B cell (primary cell): ENCODE measurements around the gene WNK2. TPM values are rescaled to one million over a fixed set of nuclear protein-coding genes. Genes with fewer than 3 reads are reported as not detected.

Experiments used
- ATAC-seq: fragments of 200-7000 bp; cut with Tn5 transposase; one replicate; pipeline ENCODE4 v1.10.0; 2021; ENCODE audit warnings: low read depth, mild to moderate bottlenecking, moderate number of reproducible peaks, moderate library complexity
- CTCF ChIA-PET: fragments of 350-600 bp; sonication (Branson Sonifier 250); formaldehyde crosslinking; loops from one replicate; lab custom pipeline; 2021; ENCODE audit warnings: antibody characterized with exemption, inconsistent platforms; lab: Charles Lee
- POLR2A ChIA-PET: fragments of 350-600 bp; sonication (Branson Sonifier 250); formaldehyde crosslinking; loops from one replicate; lab custom pipeline; 2021; ENCODE audit warnings: antibody characterized with exemption; lab: Charles Lee
- DNase-seq: peaks from one replicate; pipeline ENCODE4 v3.0.0; 2013
- H2AFZ ChIP-seq: 2 replicates; pipeline ENCODE4 v1.6.1; 2012; ENCODE audit warnings: mild to moderate bottlenecking, low read depth, low read length; ENCODE audit not compliant: insufficient read depth, poor library complexity, severe bottlenecking
- H3K27ac ChIP-seq, 2 donors: 1 replicate in 1 of 2; 2 replicates in 1 of 2; pipeline ENCODE4 v1.5.1; 2012 to 2013; ENCODE audit warnings: low read length in 2 of 2, mild to moderate bottlenecking in 2 of 2, moderate library complexity in 1 of 2
- H3K27me3 ChIP-seq, 4 experiments: fragments of 200-600 bp in 1 of 4; sonication (generic) in 1 of 4; replicated peaks in 1 of 4; 1 replicate in 2 of 4; 2 replicates in 2 of 4; pipeline versions ENCODE4 v1.6.1 to v1.7.0; 2013 to 2016; ENCODE audit warnings: low read length in 3 of 4, mild to moderate bottlenecking in 2 of 4, mixed read lengths in 1 of 4, moderate library complexity in 1 of 4; ENCODE audit not compliant: insufficient read depth in 4 of 4, control insufficient read depth in 3 of 4; ENCODE audit errors: control extremely low read depth in 1 of 4
- H3K36me3 ChIP-seq, 2 experiments: replicated peaks in 1 of 2; 1 replicate in 1 of 2; 2 replicates in 1 of 2; pipeline versions ENCODE4 v1.6.1 to v1.7.1; 2013; ENCODE audit warnings: low read length in 1 of 2; ENCODE audit not compliant: insufficient read depth in 2 of 2, control insufficient read depth in 1 of 2; ENCODE audit errors: control extremely low read depth in 1 of 2, extremely low read depth in 1 of 2
- H3K4me1 ChIP-seq, 2 donors: fragments of 200-600 bp in 1 of 2; sonication (generic) in 1 of 2; 1 replicate in 1 of 2; 2 replicates in 1 of 2; pipeline versions ENCODE4 v1.5.1 to v1.6.1; 2013 to 2017; ENCODE audit warnings: low read length in 2 of 2; ENCODE audit not compliant: control insufficient read depth in 2 of 2, insufficient read depth in 2 of 2
- H3K4me2 ChIP-seq: replicated peaks from 2 replicates; pipeline ENCODE3; 2012; ENCODE audit warnings: mild to moderate bottlenecking, low read depth, low read length; ENCODE audit not compliant: poor library complexity, severe bottlenecking
- H3K4me3 ChIP-seq, 5 experiments: fragments of 200-600 bp in 1 of 5; sonication (generic) in 1 of 5; 1 replicate in 3 of 5; 2 replicates in 2 of 5; pipeline versions ENCODE4 v1.5.1 to v1.7.0; 2011 to 2016; ENCODE audit warnings: low read length in 4 of 5, mild to moderate bottlenecking in 4 of 5, low read depth in 2 of 5, control low read depth in 1 of 5, moderate library complexity in 1 of 5; ENCODE audit not compliant: insufficient read depth in 1 of 5; ENCODE audit errors: control extremely low read depth in 1 of 5, extremely low read depth in 1 of 5
- H3K79me2 ChIP-seq: fragments of 200-600 bp; sonication (generic); one replicate; pipeline ENCODE4 v1.6.0; 2016; ENCODE audit warnings: low read length; ENCODE audit not compliant: control insufficient read depth, insufficient read depth
- H3K9ac ChIP-seq: fragments of 200-600 bp; sonication (generic); 2 replicates; pipeline ENCODE4 v1.6.1; 2017; ENCODE audit warnings: mild to moderate bottlenecking, low read length, moderate library complexity
- H3K9me3 ChIP-seq, 3 donors: one replicate each; pipeline versions ENCODE4 v1.6.1 to v1.7.1; 2013; ENCODE audit warnings: low read length in 2 of 3; ENCODE audit not compliant: control insufficient read depth in 2 of 3, insufficient read depth in 1 of 3; ENCODE audit errors: control extremely low read depth in 1 of 3
- H4K20me1 ChIP-seq: 2 replicates; pipeline ENCODE4 v1.6.0; 2012; ENCODE audit warnings: mild to moderate bottlenecking, low read length; ENCODE audit not compliant: insufficient read depth, control insufficient read depth, poor library complexity, severe bottlenecking
- H3K27ac Mint-ChIP-seq: one replicate; pipeline ENCODE4 v1.8.0; 2021; ENCODE audit warnings: mixed read lengths
- H3K27me3 Mint-ChIP-seq: one replicate; pipeline ENCODE4 v1.8.0; 2021; ENCODE audit warnings: mixed read lengths
- H3K4me1 Mint-ChIP-seq: one replicate; pipeline ENCODE4 v1.8.0; 2021; ENCODE audit warnings: mixed read lengths
- H3K4me3 Mint-ChIP-seq: one replicate; pipeline ENCODE4 v1.8.0; 2021; ENCODE audit warnings: mixed read lengths
- H3K9me3 Mint-ChIP-seq: one replicate; pipeline ENCODE4 v1.8.0; 2022; ENCODE audit warnings: mixed read lengths; ENCODE audit not compliant: insufficient read depth
- EZH2 ChIP-seq: IDR thresholded peaks from 2 replicates; pipeline ENCODE4 v1.6.1; 2012; ENCODE audit warnings: borderline replicate concordance, low read depth, mild to moderate bottlenecking, moderate library complexity, low read length; ENCODE audit not compliant: insufficient read depth, poor library complexity, severe bottlenecking
- WGBS: methylation state at CpG from one replicate; pipeline ENCODE4 v1.1.5; 2013; ENCODE audit warnings: missing lambda C conversion rate; ENCODE audit not compliant: insufficient coverage; 5-methylcytosine and 5-hydroxymethylcytosine counted together
- intact Hi-C: fragments of 100-400 bp; cut with micrococcal nuclease; formaldehyde crosslinking; loops from one replicate; pipeline ENCODE4 v1.10.0; 2022
- polyA plus RNA-seq: library from polyadenylated mRNA; depleted of rRNA; stranded (reverse); fragments of >200 nt; gene quantifications from 2 replicates; pipeline ENCODE4 v1.2.3, GENCODE V29; 2012
- total RNA-seq, 2 donors: library from RNA; stranded (reverse); fragments of 120-200 nt in 1 of 2; gene quantifications; 1 replicate in 1 of 2; 2 replicates in 1 of 2; pipeline versions ENCODE4 v1.2.3 to v1.2.4, GENCODE V29; 2013 to 2022
- TF ChIP-seq, protein P1 (sequence below): fragments of 200-600 bp; IDR thresholded peaks from one replicate; pipeline ENCODE4 v1.8.0; 2022; ENCODE audit warnings: antibody characterized with exemption, mild to moderate bottlenecking

WNK2 gene
- total and polyA plus RNA-seq, 2 donors (not counting 1 experiment from before 2014, with no cell fraction given), result 0.49 TPM; not detected in 1

- Histone ChIP-seq H3K4me1 (no peaks in the 10 kb centered on the region), H3K9me3 (no peaks in the 10 kb centered on the region), H2AFZ (no peak overlapping the region), H3K9ac (no peak overlapping the region), H4K20me1 (no peaks in the 10 kb centered on the region), H3K27me3 (peaks cover 0 to 4% (median 0%) of the 10 kb centered on the region in 4 experiments), H3K27ac (no peak overlapping the region), H3K36me3 (no peaks in the 10 kb centered on the region), H3K4me2 (no peak overlapping the region), H3K79me2 (no peaks in the 10 kb centered on the region), H3K4me3 (no peak overlapping the region)
- H3K4me3 Mint-ChIP-seq, result no peak overlapping the region
- TF ChIP-seq, protein P1, sequence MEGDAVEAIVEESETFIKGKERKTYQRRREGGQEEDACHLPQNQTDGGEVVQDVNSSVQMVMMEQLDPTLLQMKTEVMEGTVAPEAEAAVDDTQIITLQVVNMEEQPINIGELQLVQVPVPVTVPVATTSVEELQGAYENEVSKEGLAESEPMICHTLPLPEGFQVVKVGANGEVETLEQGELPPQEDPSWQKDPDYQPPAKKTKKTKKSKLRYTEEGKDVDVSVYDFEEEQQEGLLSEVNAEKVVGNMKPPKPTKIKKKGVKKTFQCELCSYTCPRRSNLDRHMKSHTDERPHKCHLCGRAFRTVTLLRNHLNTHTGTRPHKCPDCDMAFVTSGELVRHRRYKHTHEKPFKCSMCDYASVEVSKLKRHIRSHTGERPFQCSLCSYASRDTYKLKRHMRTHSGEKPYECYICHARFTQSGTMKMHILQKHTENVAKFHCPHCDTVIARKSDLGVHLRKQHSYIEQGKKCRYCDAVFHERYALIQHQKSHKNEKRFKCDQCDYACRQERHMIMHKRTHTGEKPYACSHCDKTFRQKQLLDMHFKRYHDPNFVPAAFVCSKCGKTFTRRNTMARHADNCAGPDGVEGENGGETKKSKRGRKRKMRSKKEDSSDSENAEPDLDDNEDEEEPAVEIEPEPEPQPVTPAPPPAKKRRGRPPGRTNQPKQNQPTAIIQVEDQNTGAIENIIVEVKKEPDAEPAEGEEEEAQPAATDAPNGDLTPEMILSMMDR, result no peak
- no peak for TF ChIP-seq EZH2
- 100% methylated on average over 4 of the region's 9 CpGs for WGBS
- no peak overlapping the region for H3K27ac Mint-ChIP-seq
- ATAC-seq, result no peak
- ChIA-PET CTCF (no interaction called here), POLR2A (no interaction called here)
- H3K27me3 Mint-ChIP-seq, result peaks cover 25% of the 10 kb centered on the region
- intact Hi-C loops, result no loop called here
- DNase-seq, result no peak
- H3K9me3 Mint-ChIP-seq, result no peaks in the 10 kb centered on the region
- H3K4me1 Mint-ChIP-seq, result no peaks in the 10 kb centered on the region
Measured at GRCh38 chr9:93326056-93326455, 142.1 kb downstream of the WNK2 start.

GRCh38 chr9:93326654-93327053 lies 142.7 kb downstream of the WNK2 start:
- no peak overlapping the region for H3K4me3 Mint-ChIP-seq
- ATAC-seq, result no peak
- Histone ChIP-seq H3K27me3 (peaks cover 0 to 4% (median 0%) of the 10 kb centered on the region in 4 experiments), H3K4me1 (no peaks in the 10 kb centered on the region), H3K9me3 (no peaks in the 10 kb centered on the region), H4K20me1 (no peaks in the 10 kb centered on the region), H3K36me3 (no peaks in the 10 kb centered on the region), H3K79me2 (no peaks in the 10 kb centered on the region), H3K27ac (no peak overlapping the region), H3K4me2 (no peak overlapping the region), H2AFZ (no peak overlapping the region), H3K4me3 (no peak overlapping the region), H3K9ac (no peak overlapping the region)
- POLR2A ChIA-PET, result no interaction called here
- TF ChIP-seq EZH2, result no peak
- TF ChIP-seq, protein P1, result no peak
- H3K27me3 Mint-ChIP-seq, result peaks cover 23% of the 10 kb centered on the region
- CTCF ChIA-PET, result no interaction called here
- H3K4me1 Mint-ChIP-seq, result no peaks in the 10 kb centered on the region
- intact Hi-C loops, result no loop called here
- no peak overlapping the region for H3K27ac Mint-ChIP-seq
- no peaks in the 10 kb centered on the region for H3K9me3 Mint-ChIP-seq
- no peak for DNase-seq
- WGBS, result 93% methylated on average over 13 of the region's 13 CpGs
